Osteoblast (primary cell): ENCODE measurements around the gene TRIO. TPM values are rescaled to one million over a fixed set of nuclear protein-coding genes. Genes with fewer than 3 reads are reported as not detected.

ENCODE experiments used
- DNase-seq: peaks from one replicate; pipeline ENCODE4 v3.0.0; 2011; ENCODE audit warnings: low spot score, mixed read lengths; ENCODE audit not compliant: insufficient read length; ENCODE audit errors: missing footprints
- H2AFZ ChIP-seq: 2 replicates; pipeline ENCODE4 v1.6.0; 2011; ENCODE audit warnings: mild to moderate bottlenecking, low read length
- H3K27ac ChIP-seq: 2 replicates; pipeline ENCODE4 v1.5.1; 2011; ENCODE audit warnings: mild to moderate bottlenecking, low read depth, low read length, moderate library complexity
- H3K27me3 ChIP-seq: 2 replicates; pipeline ENCODE4 v1.6.0; 2012; ENCODE audit warnings: mild to moderate bottlenecking, control low read depth, inconsistent platforms, low read length, moderate library complexity; ENCODE audit not compliant: insufficient read depth
- H3K36me3 ChIP-seq: 2 replicates; pipeline ENCODE4 v1.5.1; 2011; ENCODE audit warnings: mild to moderate bottlenecking, low read length, control low read depth, moderate library complexity; ENCODE audit not compliant: insufficient read depth
- H3K4me1 ChIP-seq: 2 replicates; pipeline ENCODE4 v1.5.1; 2011; ENCODE audit warnings: mild to moderate bottlenecking, low read length, control low read depth, moderate library complexity; ENCODE audit not compliant: insufficient read depth
- H3K4me2 ChIP-seq: 2 replicates; pipeline ENCODE4 v1.6.0; 2011; ENCODE audit warnings: mild to moderate bottlenecking, low read length; ENCODE audit not compliant: insufficient read depth
- H3K4me3 ChIP-seq: fragments of 200-600 bp; sonication (generic); 3 replicates; pipeline ENCODE4 v1.5.1; 2012; ENCODE audit warnings: mild to moderate bottlenecking, low read length, inconsistent platforms; ENCODE audit not compliant: insufficient read depth
- H3K79me2 ChIP-seq: 2 replicates; pipeline ENCODE4 v1.6.0; 2012; ENCODE audit warnings: mild to moderate bottlenecking, low read length, control low read depth, inconsistent platforms; ENCODE audit not compliant: insufficient read depth
- H3K9me3 ChIP-seq: 2 replicates; pipeline ENCODE4 v1.5.1; 2011; ENCODE audit warnings: low read depth, low read length, control low read depth
- H4K20me1 ChIP-seq: 2 replicates; pipeline ENCODE4 v1.6.0; 2012; ENCODE audit warnings: mild to moderate bottlenecking, low read length, control low read depth; ENCODE audit not compliant: insufficient read depth
- total RNA-seq: library from RNA; depleted of rRNA; stranded (reverse); fragments of >200 nt; gene quantifications from 2 replicates; pipeline ENCODE4 v1.2.3, GENCODE V29; 2012
- TF ChIP-seq, protein P1 (sequence below): IDR thresholded peaks from 2 replicates; pipeline ENCODE4 v1.5.1; 2011; ENCODE audit warnings: mild to moderate bottlenecking, low read depth, low read length, moderate library complexity; ENCODE audit errors: extremely low read depth

TRIO gene
- total RNA-seq, 1 donor, result 274 TPM

DNA sequence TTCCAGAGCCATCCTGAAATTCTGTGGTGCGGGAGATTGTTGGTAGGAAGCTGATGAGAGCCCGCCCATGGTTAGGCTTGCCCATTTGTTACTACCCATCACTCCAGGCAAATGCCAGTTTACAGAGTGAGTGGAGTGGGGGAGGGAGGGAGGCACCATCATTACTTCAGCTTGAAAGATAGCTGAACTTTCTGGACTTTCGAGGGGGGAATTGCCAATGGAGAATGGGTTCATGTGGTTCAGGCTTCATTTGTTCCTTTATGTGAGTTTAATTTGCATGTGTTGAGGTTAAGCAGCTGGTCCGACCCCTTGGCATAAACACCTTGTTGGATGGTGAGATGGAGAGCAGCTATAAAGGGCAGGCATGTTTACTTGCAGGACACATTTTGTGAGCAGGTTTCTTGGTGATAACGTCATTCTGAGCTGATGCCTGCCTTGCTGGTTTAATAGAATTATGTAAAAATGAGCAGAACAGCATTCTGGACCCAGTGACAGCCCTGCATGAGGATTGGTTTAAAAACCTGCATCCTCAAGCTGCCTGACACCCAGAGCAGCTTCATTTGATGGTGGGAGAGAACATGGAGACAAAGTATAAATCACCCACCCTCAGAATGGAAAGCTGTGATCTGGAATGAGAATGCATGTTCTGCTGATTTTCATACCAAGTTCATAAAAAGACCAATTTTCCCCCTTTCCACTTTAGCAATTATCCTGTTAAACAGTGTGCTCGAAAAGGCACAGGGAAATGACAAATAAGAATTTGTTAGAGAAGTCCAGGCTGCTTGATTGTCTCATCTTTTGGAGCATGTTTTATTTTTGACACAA, 106.3 kb downstream of the TRIO start:
- DNase-seq, result no peak
- no peak overlapping the region for H2AFZ ChIP-seq
- peak overlapping the region; percentile 73 for H3K4me2 ChIP-seq
- no peaks in the 10 kb centered on the region for H3K36me3 ChIP-seq
- peaks cover 73% of the 10 kb centered on the region for H4K20me1 ChIP-seq
- TF ChIP-seq, protein P1, sequence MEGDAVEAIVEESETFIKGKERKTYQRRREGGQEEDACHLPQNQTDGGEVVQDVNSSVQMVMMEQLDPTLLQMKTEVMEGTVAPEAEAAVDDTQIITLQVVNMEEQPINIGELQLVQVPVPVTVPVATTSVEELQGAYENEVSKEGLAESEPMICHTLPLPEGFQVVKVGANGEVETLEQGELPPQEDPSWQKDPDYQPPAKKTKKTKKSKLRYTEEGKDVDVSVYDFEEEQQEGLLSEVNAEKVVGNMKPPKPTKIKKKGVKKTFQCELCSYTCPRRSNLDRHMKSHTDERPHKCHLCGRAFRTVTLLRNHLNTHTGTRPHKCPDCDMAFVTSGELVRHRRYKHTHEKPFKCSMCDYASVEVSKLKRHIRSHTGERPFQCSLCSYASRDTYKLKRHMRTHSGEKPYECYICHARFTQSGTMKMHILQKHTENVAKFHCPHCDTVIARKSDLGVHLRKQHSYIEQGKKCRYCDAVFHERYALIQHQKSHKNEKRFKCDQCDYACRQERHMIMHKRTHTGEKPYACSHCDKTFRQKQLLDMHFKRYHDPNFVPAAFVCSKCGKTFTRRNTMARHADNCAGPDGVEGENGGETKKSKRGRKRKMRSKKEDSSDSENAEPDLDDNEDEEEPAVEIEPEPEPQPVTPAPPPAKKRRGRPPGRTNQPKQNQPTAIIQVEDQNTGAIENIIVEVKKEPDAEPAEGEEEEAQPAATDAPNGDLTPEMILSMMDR, result no peak
- H3K9me3 ChIP-seq, result no peaks in the 10 kb centered on the region
- peak overlapping the region; percentile 41 for H3K4me3 ChIP-seq
- H3K27ac ChIP-seq, result peak overlapping the region; percentile 66
- no peaks in the 10 kb centered on the region for H3K27me3 ChIP-seq
- H3K4me1 ChIP-seq, result peaks cover 43% of the 10 kb centered on the region
- H3K79me2 ChIP-seq, result peaks cover 99% of the 10 kb centered on the region

DNA sequence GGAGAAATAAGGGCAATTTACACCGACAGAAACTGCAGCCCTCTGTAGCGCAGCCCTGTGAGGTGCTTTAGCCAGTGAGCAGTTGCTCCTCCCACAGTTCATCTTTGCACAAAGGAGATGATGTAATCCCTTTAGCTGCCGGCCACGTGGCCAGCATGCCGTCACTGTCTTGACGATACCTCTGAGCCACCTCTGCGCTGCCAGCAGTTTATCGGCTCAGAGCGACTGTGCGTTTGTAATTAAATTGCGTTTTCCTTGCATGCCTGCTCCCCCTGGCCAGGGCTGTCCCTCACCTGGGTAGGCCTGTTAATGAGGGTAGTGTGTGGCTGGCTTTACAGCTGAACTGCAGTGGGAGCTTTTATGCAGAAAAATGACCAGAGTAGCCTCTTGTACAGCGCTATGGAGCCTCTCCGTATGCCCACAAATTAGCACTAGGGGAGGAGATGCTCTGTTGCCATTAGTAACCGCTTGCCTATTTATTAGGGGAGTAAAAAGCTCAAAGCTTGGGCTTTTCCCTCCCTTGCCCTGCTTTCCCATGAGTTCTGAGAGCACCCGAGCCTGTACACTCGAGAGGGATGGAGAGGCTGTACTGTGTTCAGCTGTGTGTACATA, 107.0 kb downstream of the TRIO start:
- TF ChIP-seq, protein P1, result no peak
- H3K79me2 ChIP-seq, result peaks cover 99% of the 10 kb centered on the region
- peak overlapping the region; percentile 41 for H3K4me3 ChIP-seq
- H3K4me2 ChIP-seq, result peak overlapping the region; percentile 73
- H3K27ac ChIP-seq, result peak overlapping the region; percentile 66
- no peaks in the 10 kb centered on the region for H3K9me3 ChIP-seq
- H3K4me1 ChIP-seq, result peaks cover 38% of the 10 kb centered on the region
- peaks cover 67% of the 10 kb centered on the region for H4K20me1 ChIP-seq
- DNase-seq, result peak; percentile 86
- H2AFZ ChIP-seq, result no peak overlapping the region
- H3K27me3 ChIP-seq, result no peaks in the 10 kb centered on the region
- peaks cover 4% of the 10 kb centered on the region for H3K36me3 ChIP-seq

DNA sequence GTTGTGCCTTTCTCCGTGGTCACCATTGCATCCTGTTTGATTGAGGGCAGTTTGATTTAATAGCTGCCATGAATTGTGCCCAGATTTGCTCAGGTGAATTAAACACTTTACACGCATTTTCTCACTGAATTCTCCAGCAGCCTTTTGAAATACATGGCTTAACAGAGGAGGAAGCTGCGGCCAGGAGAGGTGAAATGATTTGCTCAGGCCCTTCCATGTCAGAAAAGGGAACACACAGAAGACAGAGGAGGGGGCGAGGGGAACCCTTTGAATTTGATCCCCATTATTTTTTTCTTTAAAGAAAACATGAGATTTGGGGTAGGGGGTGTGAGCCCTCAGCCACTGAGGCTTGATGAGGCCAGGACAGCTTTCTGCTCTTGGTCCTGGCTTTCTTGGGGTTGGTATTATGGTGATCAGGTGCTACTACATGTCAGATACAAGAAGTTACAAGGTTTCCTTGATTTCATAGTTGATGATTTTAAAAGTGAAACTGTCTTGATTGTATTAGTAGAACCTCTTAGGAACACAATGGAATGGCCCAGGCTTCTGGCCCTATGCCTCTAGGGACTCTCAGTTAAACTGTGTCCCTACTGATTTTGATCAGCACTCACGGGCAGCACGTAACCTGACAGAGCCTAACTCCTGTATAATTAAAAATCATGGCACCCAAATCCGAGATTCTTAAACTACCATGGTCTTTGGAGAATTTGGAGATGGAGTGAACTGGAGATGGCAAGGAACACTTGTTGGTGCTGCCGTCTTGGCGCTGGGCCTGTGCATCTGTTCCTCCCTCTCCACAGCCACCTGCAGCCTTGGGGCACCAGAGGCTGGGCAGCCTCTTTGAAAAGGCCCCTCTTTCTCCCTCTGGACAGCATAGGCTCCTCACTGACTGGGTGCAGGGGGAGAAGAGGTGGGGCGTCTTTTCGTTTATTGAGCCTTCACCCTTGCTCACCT, 107.9 kb downstream of the TRIO start:
- Histone ChIP-seq H3K9me3 (no peaks in the 10 kb centered on the region), H3K79me2 (peaks cover 99% of the 10 kb centered on the region), H3K4me1 (peaks cover 30% of the 10 kb centered on the region), H3K27ac (peak overlapping the region; percentile 66), H3K4me3 (no peak overlapping the region), H2AFZ (no peak overlapping the region), H3K27me3 (no peaks in the 10 kb centered on the region), H3K4me2 (peak overlapping the region; percentile 73), H3K36me3 (peaks cover 7% of the 10 kb centered on the region), H4K20me1 (peaks cover 60% of the 10 kb centered on the region)
- TF ChIP-seq, protein P1, result no peak
- DNase-seq, result no peak
